ENCODE results near the gene GABPB1. TPM values are rescaled to one million over a fixed set of nuclear protein-coding genes. Genes with fewer than 3 reads are reported as not detected.

Gene GABPB1
- total RNA-seq, 1 experiment from 2014 or later: 39.7 TPM

DNA sequence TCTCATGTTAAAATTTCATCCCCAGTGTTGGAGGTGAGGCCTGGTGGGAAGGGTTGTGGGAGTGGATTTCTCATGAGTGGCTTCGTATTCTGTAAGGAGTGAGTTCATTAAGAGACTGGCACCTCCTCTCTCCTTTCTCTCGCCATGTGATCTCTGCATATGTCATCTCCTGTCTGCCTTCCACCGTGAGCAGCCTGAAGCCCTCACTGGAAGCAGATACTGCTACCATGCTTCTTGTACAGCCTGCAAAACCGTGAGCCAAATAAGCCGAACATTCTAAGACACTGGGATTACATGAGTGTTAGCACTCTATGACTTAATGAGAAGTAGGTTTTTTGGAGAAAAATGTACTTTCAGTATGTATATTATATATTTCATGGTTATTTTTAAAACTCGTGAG is 6.8 kb upstream of the GABPB1 start:
- BruUV-seq (replicated peaks): no TSS peak
- no peak for ATAC-seq
- H3K79me2 ChIP-seq (ENCODE audit: low read length): peaks cover 21% of the 10 kb centered on the region

DNA sequence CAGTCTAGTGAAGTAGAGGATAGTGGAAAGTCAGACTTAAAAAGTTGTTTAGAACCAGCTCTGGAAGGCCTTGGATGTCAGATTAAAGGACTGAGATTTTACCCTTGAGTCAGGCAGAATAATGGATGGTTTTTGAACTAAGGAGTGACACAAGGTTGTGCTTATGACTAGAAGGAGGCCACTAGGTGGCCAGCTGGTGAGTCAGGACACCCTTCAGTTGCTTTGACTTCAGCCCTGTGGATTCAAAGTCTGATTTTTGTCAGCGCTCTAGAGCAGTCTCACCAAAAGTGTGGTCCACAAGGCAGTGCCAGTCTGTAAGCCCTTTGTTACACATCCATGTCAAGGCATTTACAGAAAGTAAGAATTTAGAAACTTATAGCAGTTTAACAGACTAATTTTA is 3.8 kb upstream of the GABPB1 start:
- DNase-seq (peak; percentile 60), ATAC-seq (peak; percentile 35)
- no peak overlapping the region for H2AFZ ChIP-seq (ENCODE audit: low read length)
- 0 out of 2 replicates have a peak, but pooled peaks cover 4% of the 10 kb centered on the region for H4K20me1 ChIP-seq (ENCODE audit: low read length)
- H3K4me2 ChIP-seq (ENCODE audit: low read length): no peak overlapping the region
- TF ChIP-seq EZH2 (IDR thresholded peaks at IDR 0.05; ENCODE audit: low read length, unreplicated experiment) (no peak), EZH2phosphoT487 (IDR thresholded peaks at IDR 0.05; ENCODE audit: borderline replicate concordance, low read length) (no peak), CTCF (conservative IDR thresholded peaks at IDR 0.05; ENCODE audit: low read depth, low read length) (peak; percentile 58)
- H3K9me3 ChIP-seq (ENCODE audit: low read length): no peaks in the 10 kb centered on the region
- H3K27me3 ChIP-seq (ENCODE audit: low read length): no peaks in the 10 kb centered on the region
- H3K4me3 ChIP-seq (ENCODE audit: low read length): no peak overlapping the region
- ChIA-PET POLR2A (ENCODE audit: unreplicated experiment) (no interaction called here), CTCF (no interaction called here)
- H3K27ac ChIP-seq (ENCODE audit: low read length): no peak overlapping the region
- no peaks in the 10 kb centered on the region for H3F3A ChIP-seq (ENCODE audit: low read length, unreplicated experiment)
- intact Hi-C loops (cut with micrococcal nuclease): loop anchor here (10.0 kb wide), 1 partner anchor 146 kb away; no protein-coding TSS in a partner anchor
- no peaks in the 10 kb centered on the region for H3K9me2 ChIP-seq (replicated peaks; ENCODE audit: low read length)
- H3K9ac ChIP-seq (ENCODE audit: low read length): no peak overlapping the region
- peaks cover 11% of the 10 kb centered on the region for H3K4me1 ChIP-seq (ENCODE audit: insufficient read depth, low read length)
- BruUV-seq (replicated peaks): no TSS peak
- peaks cover 49% of the 10 kb centered on the region for H3K79me2 ChIP-seq (ENCODE audit: low read length)
- peaks cover 15% of the 10 kb centered on the region for H3K36me3 ChIP-seq (ENCODE audit: low read depth, low read length)

More for the DNA sequence above, 6.8 kb upstream of the GABPB1 start:
- H3K27ac ChIP-seq (ENCODE audit: low read length): no peak overlapping the region
- peaks cover 5% of the 10 kb centered on the region for H3K4me1 ChIP-seq (ENCODE audit: insufficient read depth, low read length)
- TF ChIP-seq EZH2 (IDR thresholded peaks at IDR 0.05; ENCODE audit: low read length, unreplicated experiment) (no peak), EZH2phosphoT487 (IDR thresholded peaks at IDR 0.05; ENCODE audit: borderline replicate concordance, low read length) (no peak), CTCF (conservative IDR thresholded peaks at IDR 0.05; ENCODE audit: low read depth, low read length) (no peak)
- no peaks in the 10 kb centered on the region for H3K27me3 ChIP-seq (ENCODE audit: low read length)
- peaks cover 14% of the 10 kb centered on the region for H3K36me3 ChIP-seq (ENCODE audit: low read depth, low read length)
- no peak overlapping the region for H3K4me2 ChIP-seq (ENCODE audit: low read length)
- H3K9me2 ChIP-seq (replicated peaks; ENCODE audit: low read length): no peaks in the 10 kb centered on the region
- CTCF ChIA-PET: no interaction called here
- H2AFZ ChIP-seq (ENCODE audit: low read length): no peak overlapping the region
- H3K9me3 ChIP-seq (ENCODE audit: low read length): no peaks in the 10 kb centered on the region
- POLR2A ChIA-PET (ENCODE audit: unreplicated experiment): no interaction called here
- intact Hi-C loops (cut with micrococcal nuclease): no loop called here
- H3K4me3 ChIP-seq (ENCODE audit: low read length): no peak overlapping the region
- no peaks in the 10 kb centered on the region for H4K20me1 ChIP-seq (ENCODE audit: low read length)
- DNase-seq: no peak
- no peak overlapping the region for H3K9ac ChIP-seq (ENCODE audit: low read length)
- no peaks in the 10 kb centered on the region for H3F3A ChIP-seq (ENCODE audit: low read length, unreplicated experiment)

GRCh38 chr15:50355980-50356379 is 982 bp upstream of the GABPB1 start:
- Histone ChIP-seq H2AFZ (ENCODE audit: low read length) (no peak overlapping the region), H3K4me1 (ENCODE audit: insufficient read depth, low read length) (peaks cover 20% of the 10 kb centered on the region), H3K9ac (ENCODE audit: low read length) (peak overlapping the region; percentile 99), H3K4me2 (ENCODE audit: low read length) (peak overlapping the region; percentile 93), H3K36me3 (ENCODE audit: low read depth, low read length) (peaks cover 11% of the 10 kb centered on the region), H3F3A (ENCODE audit: low read length, unreplicated experiment) (no peaks in the 10 kb centered on the region), H3K9me2 (replicated peaks; ENCODE audit: low read length) (no peaks in the 10 kb centered on the region), H3K4me3 (ENCODE audit: low read length) (peak overlapping the region; percentile 94), H3K27ac (ENCODE audit: low read length) (peak overlapping the region; percentile 94), H4K20me1 (ENCODE audit: low read length) (peaks cover 24% of the 10 kb centered on the region; the same call in 1 of the 2 replicates), H3K9me3 (ENCODE audit: low read length) (no peaks in the 10 kb centered on the region), H3K79me2 (ENCODE audit: low read length) (peaks cover 78% of the 10 kb centered on the region), H3K27me3 (ENCODE audit: low read length) (no peaks in the 10 kb centered on the region)
- intact Hi-C loops (cut with micrococcal nuclease): loop anchor here (2.0 to 10.0 kb wide), 2 partner anchors 69 to 149 kb away; partner anchors contain the start of gene USP8
- CTCF ChIA-PET: no interaction called here
- no peak for TF ChIP-seq CTCF (conservative IDR thresholded peaks at IDR 0.05; ENCODE audit: low read depth, low read length)
- no peak for TF ChIP-seq EZH2phosphoT487 (IDR thresholded peaks at IDR 0.05; ENCODE audit: borderline replicate concordance, low read length)
- TF ChIP-seq EZH2 (IDR thresholded peaks at IDR 0.05; ENCODE audit: low read length, unreplicated experiment): no peak
- POLR2A ChIA-PET (ENCODE audit: unreplicated experiment): no interaction called here
- BruUV-seq (replicated peaks): no TSS peak
- DNase-seq (no peak), ATAC-seq (no peak)

Measured in PC-3 (cell line).